ENCODE results near the gene INPP4B. TPM values are rescaled to one million over a fixed set of nuclear protein-coding genes. Genes with fewer than 3 reads are reported as not detected.
A peak's percentile ranks its signal among the peaks of the same experiment; 100 is the strongest.

INPP4B gene
- total and polyA plus RNA-seq, 2 donors from 2014 or later: 2.6 to 18.9 TPM

DNA sequence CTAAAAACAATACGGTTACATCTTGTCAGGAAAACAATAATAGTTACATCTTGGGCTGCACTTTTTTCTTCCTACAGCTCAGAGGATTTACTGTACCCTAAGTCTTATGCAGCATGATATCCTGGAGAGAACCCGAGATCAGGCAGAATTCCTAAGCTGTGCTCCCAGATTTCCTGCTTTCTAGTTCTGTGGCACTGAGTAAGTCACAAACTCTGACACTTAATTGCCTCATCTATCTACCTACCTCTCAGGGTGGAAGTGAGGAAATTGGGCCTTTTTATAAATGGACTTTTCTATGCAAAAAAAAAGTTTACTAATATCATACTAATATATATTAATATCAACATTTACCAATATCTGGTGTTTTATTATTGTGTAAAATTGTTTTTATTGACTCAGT is 438.5 kb downstream of the INPP4B start:
- DNase-seq (no peak), FAIRE-seq (no peak)
- no peak overlapping the region for H3K4me3 ChIP-seq (ENCODE audit: low read length in 3 of 3)
- no peaks in the 10 kb centered on the region for H3K27me3 ChIP-seq (ENCODE audit: control insufficient read depth, insufficient read depth, low read length)
- H3K9ac ChIP-seq (ENCODE audit: low read length in 3 of 3): no peak overlapping the region
- no peak for TF ChIP-seq CTCF (IDR thresholded peaks at IDR 0.05; ENCODE audit: borderline replicate concordance, extremely low read depth, insufficient read depth)
- H3K27ac ChIP-seq (ENCODE audit: low read depth in 2 of 2, low read length in 2 of 2): no peak overlapping the region
- no peaks in the 10 kb centered on the region for H3K9me3 ChIP-seq (ENCODE audit: control insufficient read depth in 2 of 3, insufficient read depth in 1 of 3, low read length in 3 of 3)
- H3K36me3 ChIP-seq (ENCODE audit: control insufficient read depth in 2 of 3, insufficient read depth in 3 of 3, low read length in 3 of 3): no peaks in the 10 kb centered on the region
- peaks cover 0 to 10% (median 4%) of the 10 kb centered on the region in 3 donors for H3K4me1 ChIP-seq (ENCODE audit: control insufficient read depth in 2 of 3, insufficient read depth in 2 of 3, low read depth in 1 of 3, low read length in 3 of 3)
- intact Hi-C loops (cut with DNase I): no loop called here

DNA sequence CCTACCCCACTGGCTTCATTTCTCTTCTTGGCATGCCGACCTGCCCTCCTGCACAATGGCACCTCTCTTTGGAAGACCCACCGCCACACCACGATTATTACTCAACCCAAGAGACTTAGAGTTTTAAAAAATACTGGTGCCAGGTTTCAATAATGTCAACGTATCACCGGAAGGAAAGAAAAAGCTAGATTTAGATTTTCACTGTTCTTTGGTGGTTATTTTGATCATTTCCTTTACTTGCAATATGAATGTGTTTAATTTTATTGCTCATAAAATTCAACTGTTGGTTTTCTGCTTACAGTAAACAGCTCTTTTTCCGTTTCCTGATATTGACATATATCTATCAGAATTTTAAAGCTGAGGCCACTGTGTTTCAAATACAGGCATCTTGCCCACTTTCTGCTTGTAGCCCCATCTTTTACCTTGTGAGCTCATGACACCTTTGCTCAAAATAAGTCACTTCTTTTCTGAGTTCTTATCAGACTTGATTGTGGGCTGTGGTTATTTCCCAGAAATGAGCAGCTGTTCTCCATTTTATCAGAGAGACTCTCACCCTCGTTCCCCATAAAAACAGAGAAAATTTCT is 439.1 kb downstream of the INPP4B start:
- Histone ChIP-seq H3K4me1 (ENCODE audit: control insufficient read depth in 2 of 3, insufficient read depth in 2 of 3, low read depth in 1 of 3, low read length in 3 of 3) (peaks cover 0 to 10% (median 4%) of the 10 kb centered on the region in 3 donors), H3K27me3 (ENCODE audit: control insufficient read depth, insufficient read depth, low read length) (no peaks in the 10 kb centered on the region), H3K36me3 (ENCODE audit: control insufficient read depth in 2 of 3, insufficient read depth in 3 of 3, low read length in 3 of 3) (no peaks in the 10 kb centered on the region), H3K9me3 (ENCODE audit: control insufficient read depth in 2 of 3, insufficient read depth in 1 of 3, low read length in 3 of 3) (no peaks in the 10 kb centered on the region), H3K4me3 (ENCODE audit: low read length in 3 of 3) (no peak overlapping the region), H3K9ac (ENCODE audit: low read length in 3 of 3) (no peak overlapping the region), H3K27ac (ENCODE audit: low read depth in 2 of 2, low read length in 2 of 2) (no peak overlapping the region)
- DNase-seq (no peak), FAIRE-seq (no peak)
- intact Hi-C loops (cut with DNase I): no loop called here
- TF ChIP-seq CTCF (IDR thresholded peaks at IDR 0.05; ENCODE audit: borderline replicate concordance, extremely low read depth, insufficient read depth): no peak

DNA sequence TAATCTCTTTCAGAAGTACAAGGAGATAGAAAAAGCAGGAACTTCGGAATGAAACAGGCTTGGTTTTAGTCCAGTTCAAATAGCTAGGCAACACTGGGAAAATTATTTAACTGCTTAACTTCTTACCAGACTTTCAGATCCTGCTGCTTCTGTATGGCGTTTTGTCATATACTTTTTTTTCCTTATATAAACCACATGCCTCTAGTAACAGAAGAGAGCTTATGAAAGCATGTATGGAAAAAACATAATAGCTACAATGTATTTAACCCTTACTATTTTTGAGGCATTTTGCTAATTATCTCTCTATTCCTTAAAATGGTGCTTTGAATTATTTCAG is 439.6 kb downstream of the INPP4B start:
- H3K9me3 ChIP-seq (ENCODE audit: control insufficient read depth in 2 of 3, insufficient read depth in 1 of 3, low read length in 3 of 3): no peaks in the 10 kb centered on the region
- intact Hi-C loops (cut with DNase I): no loop called here
- TF ChIP-seq CTCF (IDR thresholded peaks at IDR 0.05; ENCODE audit: borderline replicate concordance, extremely low read depth, insufficient read depth): no peak
- no peaks in the 10 kb centered on the region for H3K36me3 ChIP-seq (ENCODE audit: control insufficient read depth in 2 of 3, insufficient read depth in 3 of 3, low read length in 3 of 3)
- H3K27ac ChIP-seq (ENCODE audit: low read depth in 2 of 2, low read length in 2 of 2): no peak overlapping the region
- H3K4me1 ChIP-seq (ENCODE audit: control insufficient read depth in 2 of 3, insufficient read depth in 2 of 3, low read depth in 1 of 3, low read length in 3 of 3): peaks cover 0 to 10% (median 4%) of the 10 kb centered on the region in 3 donors
- no peak overlapping the region for H3K4me3 ChIP-seq (ENCODE audit: low read length in 3 of 3)
- no peak overlapping the region for H3K9ac ChIP-seq (ENCODE audit: low read length in 3 of 3)
- H3K27me3 ChIP-seq (ENCODE audit: control insufficient read depth, insufficient read depth, low read length): no peaks in the 10 kb centered on the region
- FAIRE-seq (no peak), DNase-seq (peak in 1 of 5 donors; percentile 16)
